ENCODE results near the gene TADA2B. TPM values are rescaled to one million over a fixed set of nuclear protein-coding genes. Genes with fewer than 3 reads are reported as not detected.
A peak's percentile ranks its signal among the peaks of the same experiment; 100 is the strongest.

TADA2B gene
- total RNA-seq, 4 donors from 2014 or later: 13.3 to 27.3 (median 16.5) TPM

- Histone ChIP-seq H3K27ac (peak overlapping the region in 3 of 4 donors; percentile 87 to 93 (median 93)), H3K27me3 (no peaks in the 10 kb centered on the region), H3K4me1 (peaks cover 0 to 45% (median 17%) of the 10 kb centered on the region in 4 donors), H3K9me3 (no peaks in the 10 kb centered on the region), H3K36me3 (peaks cover 0 to 5% (median 0%) of the 10 kb centered on the region in 3 donors), H3K4me3 (peak overlapping the region; percentile 56 to 87 (median 84))
- DNase-seq (ENCODE audit: low spot score in 2 of 2): no peak
- no peak for TF ChIP-seq POLR2A (IDR thresholded peaks at IDR 0.05)
- TF ChIP-seq CTCF (IDR thresholded peaks at IDR 0.05): no peak
- TF ChIP-seq EP300 (IDR thresholded peaks at IDR 0.05): no peak
- WGBS, 2 donors: 19 to 21% methylated on average over 20 of the region's 20 CpGs
Observed at GRCh38 chr4:7068883-7069282, 25.7 kb downstream of the TADA2B start.

DNA sequence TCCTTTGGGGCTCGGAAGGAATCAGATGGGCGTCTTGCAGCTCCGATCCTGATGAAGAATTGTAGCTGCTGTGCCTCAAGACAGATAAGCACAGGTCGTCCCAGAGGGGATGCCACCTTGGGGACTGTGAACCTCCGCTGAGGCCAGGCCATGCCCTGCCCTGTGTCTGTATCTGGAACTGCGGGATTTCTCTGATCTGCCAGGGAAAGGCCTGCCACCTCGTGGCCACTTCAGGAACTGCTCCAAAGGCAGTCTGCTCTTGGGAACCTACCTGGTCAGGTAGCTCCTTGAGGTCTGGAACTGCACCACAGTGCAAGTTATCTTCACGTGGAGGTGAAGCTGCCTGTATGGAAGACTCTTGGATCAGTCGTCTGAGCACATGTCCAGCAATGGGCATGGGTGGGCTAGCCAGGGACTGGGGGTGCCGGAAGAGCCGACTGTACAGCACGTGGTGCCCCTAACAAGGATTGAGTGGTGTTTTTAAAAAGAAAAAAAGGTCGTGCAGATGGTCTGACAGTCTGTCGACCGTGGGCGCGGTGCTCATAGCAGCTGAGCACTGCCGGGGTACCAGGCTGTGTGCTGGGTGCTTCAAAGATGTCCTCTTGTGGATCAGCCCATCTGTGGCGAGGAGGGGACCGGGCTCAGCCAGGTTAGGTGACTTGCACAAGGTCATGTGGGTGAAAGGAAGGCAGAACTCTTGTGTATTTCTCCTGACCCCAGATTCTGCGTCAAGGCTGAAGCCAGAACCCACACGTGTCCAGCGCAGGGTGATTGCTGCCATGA lies 27.7 kb downstream of the TADA2B start:
- TF ChIP-seq POLR2A (IDR thresholded peaks at IDR 0.05) (no peak), EP300 (IDR thresholded peaks at IDR 0.05) (peak in 1 of 2 donors; percentile 52), CTCF (IDR thresholded peaks at IDR 0.05) (peak; percentile 96 to 98 (median 97))
- H3K27me3 ChIP-seq: no peaks in the 10 kb centered on the region
- H3K4me1 ChIP-seq: peaks cover 0 to 38% (median 17%) of the 10 kb centered on the region in 4 donors
- no peak overlapping the region for H3K27ac ChIP-seq
- no peak overlapping the region for H3K4me3 ChIP-seq
- DNase-seq (ENCODE audit: low spot score in 2 of 2): peak; percentile 69 to 84
- WGBS, 2 donors: 45 to 46% methylated on average over 18 to 23 of the region's 23 CpGs
- H3K36me3 ChIP-seq: no peaks in the 10 kb centered on the region
- H3K9me3 ChIP-seq: no peaks in the 10 kb centered on the region

DNA sequence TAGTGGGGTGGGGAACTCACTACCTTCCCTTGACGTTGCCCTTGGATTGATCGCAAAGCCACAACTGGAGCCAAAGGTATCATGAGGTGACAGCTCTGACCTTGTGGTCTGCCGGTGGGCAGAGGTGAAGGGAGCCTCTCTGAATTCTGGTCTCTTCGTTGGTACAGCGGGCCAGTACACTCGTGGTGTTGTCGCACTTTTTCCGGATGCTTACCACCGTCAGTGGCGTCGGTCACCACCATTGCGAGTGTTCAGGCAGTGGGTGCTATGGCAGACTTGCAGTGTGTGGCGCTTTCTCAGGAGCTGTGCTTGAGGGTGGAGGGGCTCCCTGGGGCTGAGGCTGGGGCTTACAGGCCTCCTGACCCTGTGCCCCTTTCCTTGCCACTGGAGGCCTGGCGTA lies 29.9 kb downstream of the TADA2B start:
- Histone ChIP-seq H3K27ac (no peak overlapping the region), H3K36me3 (no peaks in the 10 kb centered on the region), H3K4me3 (no peak overlapping the region), H3K4me1 (peaks cover 0 to 22% (median 8%) of the 10 kb centered on the region in 4 donors), H3K9me3 (no peaks in the 10 kb centered on the region), H3K27me3 (no peaks in the 10 kb centered on the region)
- TF ChIP-seq EP300 (IDR thresholded peaks at IDR 0.05) (no peak), CTCF (IDR thresholded peaks at IDR 0.05) (no peak), POLR2A (IDR thresholded peaks at IDR 0.05) (no peak)
- 91 to 95% methylated on average over 12 to 13 of the region's 14 CpGs for WGBS, 2 donors
- no peak for DNase-seq (ENCODE audit: low spot score in 2 of 2)

DNA sequence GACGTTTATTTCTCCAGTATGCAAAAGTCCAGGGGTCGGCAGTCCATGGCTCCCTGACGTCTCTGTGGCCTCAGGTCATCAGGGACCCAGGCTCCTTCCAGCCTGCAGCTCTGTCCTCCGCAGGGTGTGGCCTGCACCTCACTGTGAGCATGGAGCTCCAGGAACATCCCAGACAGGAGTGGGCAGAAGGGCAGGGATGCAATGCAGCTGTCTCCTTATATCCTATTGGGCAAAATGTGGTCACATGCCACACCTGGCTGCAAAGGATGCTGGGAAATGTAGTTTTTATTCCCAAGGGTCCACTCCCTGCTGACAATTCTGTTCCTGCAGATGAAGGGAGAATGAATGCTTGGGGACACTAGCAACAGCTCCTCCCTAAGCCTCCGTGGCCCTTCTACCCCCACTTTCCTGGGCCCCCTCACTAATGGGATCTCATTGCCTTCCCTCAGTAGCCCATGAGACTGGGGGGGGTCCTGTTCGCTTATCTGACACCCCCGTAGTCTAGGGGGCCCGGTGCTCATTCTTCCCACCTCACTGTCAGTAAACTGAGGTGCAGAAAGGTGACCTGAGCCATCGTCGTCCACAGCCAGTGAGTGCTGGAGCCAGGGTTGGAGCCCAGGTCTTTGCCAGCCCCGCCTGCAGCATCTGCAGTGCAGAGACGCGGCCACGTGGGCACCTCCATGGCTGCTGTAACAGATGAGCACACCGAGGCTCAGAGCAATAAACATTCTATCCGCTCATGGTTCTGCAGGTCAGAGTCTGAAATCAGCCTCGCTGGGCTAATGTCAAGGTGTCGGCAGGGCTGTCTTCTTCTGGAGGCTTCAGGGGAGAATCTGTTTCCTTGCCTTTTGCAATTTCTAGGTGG lies 30.6 kb downstream of the TADA2B start:
- TF ChIP-seq CTCF (IDR thresholded peaks at IDR 0.05) (no peak), EP300 (IDR thresholded peaks at IDR 0.05) (no peak), POLR2A (IDR thresholded peaks at IDR 0.05) (no peak)
- no peaks in the 10 kb centered on the region for H3K9me3 ChIP-seq
- no peak overlapping the region for H3K27ac ChIP-seq
- H3K36me3 ChIP-seq: no peaks in the 10 kb centered on the region
- peak in 1 of 2 donors; percentile 35 for DNase-seq (ENCODE audit: low spot score in 2 of 2)
- no peak overlapping the region for H3K4me3 ChIP-seq
- peaks cover 0 to 21% (median 7%) of the 10 kb centered on the region in 4 donors for H3K4me1 ChIP-seq
- no peaks in the 10 kb centered on the region for H3K27me3 ChIP-seq
- WGBS, 2 donors: 72 to 74% methylated on average over 17 to 18 of the region's 18 CpGs
